ENCODE measurements around the gene KCNK4. TPM values are rescaled to one million over a fixed set of nuclear protein-coding genes. Genes with fewer than 3 reads are reported as not detected.

The KCNK4 gene
- total RNA-seq, 1 experiment from 2014 or later: 0.26 TPM

GRCh38 chr11:64330888-64331287 is 39.8 kb downstream of the KCNK4 start:
- Histone ChIP-seq H3K4me3 (ENCODE audit: low read depth, low read length, poor library complexity, severe bottlenecking) (no peak overlapping the region), H3K4me1 (ENCODE audit: insufficient read depth, low read length, poor library complexity, severe bottlenecking) (peaks cover 5% of the 10 kb centered on the region), H3K27me3 (replicated peaks; ENCODE audit: insufficient read depth, low read depth, low read length, poor library complexity) (no peaks in the 10 kb centered on the region), H3K36me3 (ENCODE audit: insufficient read depth, low read length, poor library complexity, severe bottlenecking) (no peaks in the 10 kb centered on the region), H3K9me3 (ENCODE audit: low read depth, low read length, poor library complexity, severe bottlenecking) (no peaks in the 10 kb centered on the region), H3K27ac (ENCODE audit: low read depth, low read length, poor library complexity, severe bottlenecking) (no peak overlapping the region)
- DNase-seq (ENCODE audit: low spot score): no peak
- TF ChIP-seq CTCF (conservative IDR thresholded peaks at IDR 0.05; ENCODE audit: low read depth, low read length) (no peak), EZH2 (IDR thresholded peaks at IDR 0.05; ENCODE audit: borderline replicate concordance, low read depth, low read length, poor library complexity, severe bottlenecking) (no peak)
- ChIA-PET POLR2A (ENCODE audit: low non-redundant PET) (no interaction called here), CTCF (interaction anchor here (0.5 to 2.0 kb wide), 6 partner anchors 10 to 278 kb away, joined by 3 to 15 read pairs (median 7); partner anchors contain the start of genes PRDX5 and TRMT112)
- no TSS peak for BruUV-seq (replicated peaks)
- intact Hi-C loops (cut with micrococcal nuclease; ENCODE audit: unreplicated experiment): no loop called here

GRCh38 chr11:64331569-64332371 is 40.7 kb downstream of the KCNK4 start:
- CTCF ChIA-PET: interaction anchor here (0.5 to 2.0 kb wide), 12 partner anchors 9 to 1431 kb away, joined by 3 to 15 read pairs (median 6); partner anchors contain the start of genes ESRRA, PRDX5 and TRMT112
- Histone ChIP-seq H3K27me3 (replicated peaks; ENCODE audit: insufficient read depth, low read depth, low read length, poor library complexity) (no peaks in the 10 kb centered on the region), H3K4me1 (ENCODE audit: insufficient read depth, low read length, poor library complexity, severe bottlenecking) (peaks cover 5% of the 10 kb centered on the region), H3K27ac (ENCODE audit: low read depth, low read length, poor library complexity, severe bottlenecking) (no peak overlapping the region), H3K36me3 (ENCODE audit: insufficient read depth, low read length, poor library complexity, severe bottlenecking) (no peaks in the 10 kb centered on the region), H3K4me3 (ENCODE audit: low read depth, low read length, poor library complexity, severe bottlenecking) (no peak overlapping the region), H3K9me3 (ENCODE audit: low read depth, low read length, poor library complexity, severe bottlenecking) (no peaks in the 10 kb centered on the region)
- TF ChIP-seq CTCF (conservative IDR thresholded peaks at IDR 0.05; ENCODE audit: low read depth, low read length) (peak; percentile 83), EZH2 (IDR thresholded peaks at IDR 0.05; ENCODE audit: borderline replicate concordance, low read depth, low read length, poor library complexity, severe bottlenecking) (no peak)
- no TSS peak for BruUV-seq (replicated peaks)
- DNase-seq (ENCODE audit: low spot score): peak; percentile 89
- intact Hi-C loops (cut with micrococcal nuclease; ENCODE audit: unreplicated experiment): no loop called here
- POLR2A ChIA-PET (ENCODE audit: low non-redundant PET): interaction anchor here (0.6 to 0.7 kb wide), 2 partner anchors 14 to 106 kb away, joined by 3 read pairs; partner anchors contain the start of genes NUDT22, PRDX5 and TRPT1

- POLR2A ChIA-PET (ENCODE audit: low non-redundant PET): no interaction called here
- no peak overlapping the region for H3K4me3 ChIP-seq (ENCODE audit: low read depth, low read length, poor library complexity, severe bottlenecking)
- CTCF ChIA-PET: no interaction called here
These were observed 42.5 kb downstream of the KCNK4 start for GRCh38 chr11:64333556-64333955.

More at GRCh38 chr11:64333556-64333955, 42.5 kb downstream of the KCNK4 start:
- intact Hi-C loops (cut with micrococcal nuclease; ENCODE audit: unreplicated experiment): no loop called here
- Histone ChIP-seq H3K4me1 (ENCODE audit: insufficient read depth, low read length, poor library complexity, severe bottlenecking) (peaks cover 5% of the 10 kb centered on the region), H3K9me3 (ENCODE audit: low read depth, low read length, poor library complexity, severe bottlenecking) (no peaks in the 10 kb centered on the region), H3K36me3 (ENCODE audit: insufficient read depth, low read length, poor library complexity, severe bottlenecking) (no peaks in the 10 kb centered on the region), H3K27ac (ENCODE audit: low read depth, low read length, poor library complexity, severe bottlenecking) (no peak overlapping the region), H3K27me3 (replicated peaks; ENCODE audit: insufficient read depth, low read depth, low read length, poor library complexity) (no peaks in the 10 kb centered on the region)
- no TSS peak for BruUV-seq (replicated peaks)
- no peak for DNase-seq (ENCODE audit: low spot score)
- TF ChIP-seq CTCF (conservative IDR thresholded peaks at IDR 0.05; ENCODE audit: low read depth, low read length): no peak
- TF ChIP-seq EZH2 (IDR thresholded peaks at IDR 0.05; ENCODE audit: borderline replicate concordance, low read depth, low read length, poor library complexity, severe bottlenecking): no peak

Measured in A673 (cell line).